Measurements from ENCODE around the gene BCAR1.

Gene BCAR1

DNA sequence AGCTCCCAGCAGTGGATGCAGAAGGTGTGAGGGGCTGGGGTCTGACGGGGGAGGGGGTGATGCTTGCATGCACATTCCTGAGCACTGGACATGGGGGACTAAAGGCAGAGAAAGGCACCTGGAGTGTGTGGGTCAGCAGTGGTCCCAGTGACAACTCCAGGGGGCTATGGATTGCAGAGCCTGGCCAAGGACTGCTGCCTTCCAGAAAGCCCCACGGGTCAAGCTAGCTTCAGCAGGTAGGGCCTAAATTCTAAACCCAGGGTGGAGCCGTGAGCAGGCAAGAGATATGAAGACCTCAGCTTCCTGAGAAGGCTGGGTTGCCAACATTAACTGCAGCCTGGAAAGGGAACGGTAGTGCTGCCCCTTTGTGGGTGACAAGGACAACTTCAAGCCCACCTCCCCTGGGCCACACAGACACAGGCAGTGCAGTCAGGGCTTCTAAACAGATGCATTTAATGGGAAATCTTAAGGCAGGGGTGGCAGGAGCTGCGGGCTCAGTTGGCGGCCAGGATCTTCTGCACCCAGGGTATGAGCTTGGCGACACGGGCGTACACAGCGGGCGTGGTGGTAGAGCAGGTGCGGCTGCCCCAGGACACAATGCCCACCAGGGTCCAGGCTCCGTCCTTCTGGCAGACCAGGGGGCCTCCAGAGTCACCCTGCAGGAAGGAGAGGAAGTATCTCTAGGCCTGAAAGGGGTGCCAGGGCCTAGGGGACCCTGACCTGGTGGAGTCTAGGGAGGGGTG lies 47.6 kb downstream of the BCAR1 start:
- no peak for DNase-seq

DNA sequence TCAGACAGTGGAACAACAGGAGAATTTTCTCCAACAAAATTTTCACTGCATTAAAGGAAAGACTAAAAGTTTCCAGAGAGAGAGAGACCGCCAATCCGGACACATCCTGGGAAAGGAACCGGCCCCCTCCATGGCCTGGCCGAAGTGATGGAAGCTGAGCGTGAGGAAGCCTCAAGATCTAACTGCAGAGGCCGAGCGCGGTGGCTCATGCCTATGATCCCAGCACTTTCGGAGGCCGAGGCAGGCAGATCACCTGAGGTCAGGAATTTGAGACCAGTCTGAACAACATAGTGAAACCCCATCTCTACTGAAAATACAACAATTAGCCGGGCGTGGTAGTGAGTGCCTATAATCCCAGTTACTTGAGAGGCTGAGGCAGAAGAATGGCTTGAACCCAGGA lies 48.3 kb downstream of the BCAR1 start:
- no peak for DNase-seq

DNA sequence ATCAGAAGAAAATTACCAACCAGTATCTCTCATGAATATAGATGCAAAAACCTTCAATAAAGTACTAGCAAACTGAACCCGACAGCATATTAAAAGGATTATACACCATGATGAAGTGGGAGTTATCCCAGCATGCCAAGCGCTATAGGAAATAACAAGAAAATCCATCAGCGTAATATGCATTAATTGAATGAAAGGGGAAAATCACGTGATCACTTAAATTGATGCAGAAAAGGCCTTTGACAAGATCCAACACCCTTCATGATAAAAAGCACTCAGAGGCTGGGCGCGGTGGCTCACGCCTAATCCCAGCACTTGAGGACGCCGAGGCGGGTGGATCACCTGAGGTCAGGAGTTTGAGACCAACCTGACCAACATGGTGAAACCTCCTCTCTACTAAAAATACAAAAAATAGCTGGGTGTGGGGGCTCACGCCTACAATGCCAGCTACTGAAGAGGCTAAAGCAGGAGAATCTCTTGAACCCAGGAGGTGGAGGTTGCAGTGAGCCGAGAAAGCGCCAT lies 49.3 kb downstream of the BCAR1 start:
- DNase-seq, result no peak

DNA sequence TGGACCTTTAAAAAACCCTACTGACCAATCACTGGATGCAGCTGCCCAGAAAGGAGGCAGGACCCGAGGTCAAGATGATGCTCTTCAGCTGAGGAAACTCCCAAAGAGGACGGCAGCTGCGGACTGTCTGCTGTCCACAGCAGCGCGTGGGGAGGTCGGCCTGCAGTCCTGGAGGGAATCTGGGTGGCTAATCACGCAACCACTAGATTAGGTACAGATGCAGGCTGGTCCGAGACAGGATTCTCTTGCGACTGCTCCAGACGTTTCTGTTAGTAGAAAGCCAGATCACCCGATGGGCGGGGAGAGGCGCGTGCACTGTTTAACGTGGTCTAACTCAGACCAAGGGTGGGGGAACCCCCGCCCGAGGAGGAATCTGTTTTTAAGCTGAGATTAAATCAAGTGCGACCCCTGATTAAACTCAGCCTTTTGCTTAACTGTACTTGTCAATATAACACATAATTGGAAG lies 53.3 kb downstream of the BCAR1 start:
- DNase-seq, result no peak

DNA sequence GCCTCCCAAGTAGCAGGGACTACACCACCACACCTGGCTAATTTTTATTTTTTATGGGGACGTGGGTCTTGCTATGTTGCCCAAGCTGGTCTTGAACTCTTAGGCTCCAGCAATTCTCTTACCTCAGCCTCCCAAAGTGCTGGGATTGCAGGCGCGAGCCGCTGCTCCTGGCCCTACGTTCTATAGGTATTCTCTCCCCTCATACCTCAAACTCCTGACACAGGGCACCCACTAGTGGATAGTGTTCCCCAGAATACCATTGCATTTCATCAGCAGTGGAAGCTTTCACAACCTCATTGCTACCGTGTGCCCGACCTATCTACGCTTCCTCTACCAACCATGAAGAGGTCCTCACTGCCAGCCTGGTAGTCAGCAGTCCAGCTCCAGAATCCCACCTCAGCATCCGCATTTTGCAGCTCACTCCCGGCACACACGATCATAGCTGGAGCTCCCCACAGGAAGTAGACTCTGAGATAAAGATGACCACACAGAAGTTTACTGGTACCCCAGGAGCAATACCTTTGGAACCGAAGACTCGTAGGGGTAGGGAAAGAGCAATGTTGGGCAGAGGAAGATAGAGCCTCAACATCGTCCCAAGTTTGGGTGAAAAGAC lies 53.8 kb downstream of the BCAR1 start:
- no peak for DNase-seq

DNA sequence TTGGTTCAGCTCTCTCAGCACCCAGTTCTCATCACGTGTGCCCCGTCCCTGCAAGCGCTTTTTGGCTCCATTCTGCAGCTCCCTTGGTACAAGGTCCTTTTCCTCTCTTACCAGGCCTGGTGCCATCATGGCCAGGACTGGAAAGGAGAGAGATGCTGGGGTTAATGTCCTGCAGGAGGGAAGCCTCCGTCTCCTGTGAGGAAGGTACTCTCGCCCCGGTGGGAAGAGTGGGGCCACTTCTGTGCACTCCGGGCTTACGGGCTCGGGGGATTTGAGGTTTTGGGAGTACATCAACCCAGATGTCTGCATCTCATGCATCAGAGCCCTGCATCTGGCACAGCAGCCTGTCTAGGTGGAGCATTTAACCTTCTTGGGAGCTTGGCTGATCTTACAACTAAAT lies 54.6 kb downstream of the BCAR1 start:
- DNase-seq, result no peak

DNA sequence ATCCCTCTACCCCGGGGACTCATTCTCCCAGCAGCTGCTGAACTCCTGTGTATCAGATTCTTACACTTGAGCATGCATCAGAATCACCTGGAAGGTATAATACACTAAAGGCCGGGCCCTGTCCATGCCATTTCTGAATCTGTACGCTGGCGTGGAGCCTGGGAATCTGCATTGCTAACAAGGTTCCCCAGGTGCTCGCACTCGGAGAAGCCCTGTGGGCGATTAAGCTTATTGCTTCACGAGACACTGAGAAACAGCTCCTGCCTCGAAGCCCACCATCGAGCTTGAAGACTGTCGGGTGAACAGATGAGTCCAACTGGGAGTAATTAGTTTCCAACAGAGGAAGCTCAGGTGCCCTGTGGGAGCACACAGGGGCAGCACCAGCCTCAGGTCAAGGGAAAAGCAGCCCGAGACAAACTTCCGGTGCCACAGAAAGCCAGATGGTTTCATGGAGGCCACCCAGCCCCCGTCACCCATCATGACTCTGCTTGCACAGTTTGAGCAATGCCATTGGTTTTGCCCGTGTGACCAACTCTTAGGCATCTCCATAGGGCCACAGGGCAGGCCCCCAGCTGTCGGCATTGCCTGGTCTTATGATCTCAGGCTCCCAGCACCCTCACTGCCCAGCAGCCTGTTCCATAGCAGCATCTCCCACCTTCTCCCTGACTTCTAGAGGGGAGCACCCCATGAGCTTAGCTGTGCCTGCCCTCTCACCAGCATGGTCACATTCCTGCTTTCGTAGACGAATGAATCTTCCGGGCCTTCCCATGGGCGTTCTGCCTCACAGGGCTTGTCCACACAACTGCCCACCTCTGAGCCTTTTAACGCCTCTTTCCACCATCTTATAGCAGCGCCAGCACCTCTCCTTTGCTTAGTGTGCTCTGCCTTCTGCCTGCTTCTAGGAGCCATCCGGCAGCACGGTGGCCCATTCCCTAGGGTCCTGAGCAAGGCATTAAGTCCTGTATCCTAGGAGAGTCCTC lies 55.3 kb downstream of the BCAR1 start:
- DNase-seq, result no peak

DNA sequence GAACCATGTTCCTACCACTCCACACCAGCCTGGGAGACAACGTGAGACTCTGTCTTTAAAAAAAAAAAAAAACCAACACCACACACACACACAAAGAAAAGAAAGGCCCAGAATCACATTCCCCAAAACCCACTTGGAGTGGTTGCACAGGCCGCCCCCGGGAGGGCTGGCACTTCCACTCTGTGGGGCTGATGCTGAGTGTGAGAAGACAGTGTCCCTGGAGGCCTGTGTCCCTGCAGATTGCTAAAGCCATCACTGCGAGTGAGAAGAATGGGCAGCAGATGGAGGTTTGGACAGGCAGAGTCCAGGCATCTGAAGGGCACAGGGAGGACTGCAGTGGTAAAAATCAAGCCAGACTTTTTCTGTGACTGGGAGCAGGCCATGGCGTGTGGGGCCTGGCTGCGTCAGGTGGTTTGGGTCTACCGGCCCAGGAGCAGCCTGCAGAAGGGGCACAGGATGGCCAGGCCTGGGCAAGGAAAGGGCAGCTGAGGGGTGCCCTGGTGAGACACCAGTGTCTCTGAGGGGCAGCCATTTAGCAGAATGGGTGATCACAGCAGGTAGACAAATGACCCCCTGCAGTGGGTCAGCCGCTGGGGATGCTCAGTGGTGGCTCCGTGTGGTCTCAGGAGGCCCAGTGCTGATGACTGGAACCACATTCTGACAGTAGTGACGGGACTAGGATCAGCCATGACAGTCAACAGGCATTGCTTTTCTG lies 57.5 kb downstream of the BCAR1 start:
- DNase-seq, result no peak

DNA sequence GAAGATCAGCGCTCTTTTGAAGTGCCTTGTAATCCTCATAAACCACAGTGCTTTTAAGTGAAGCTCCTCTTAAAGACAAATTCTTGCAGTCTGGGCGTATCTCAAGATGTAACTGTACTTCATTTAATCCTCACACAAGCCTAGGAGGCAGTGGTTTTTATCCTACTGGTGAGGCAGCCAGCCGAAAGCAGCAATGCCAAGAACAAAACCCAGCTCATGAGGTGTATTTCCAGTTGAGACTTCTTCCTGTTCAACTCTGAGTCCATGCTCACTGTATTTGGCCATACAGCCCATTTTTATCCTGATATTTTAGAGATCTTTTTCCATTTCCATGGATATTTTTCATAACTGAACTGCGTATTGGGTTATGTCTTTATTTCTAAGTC lies 58.2 kb downstream of the BCAR1 start:
- DNase-seq, result no peak

DNA sequence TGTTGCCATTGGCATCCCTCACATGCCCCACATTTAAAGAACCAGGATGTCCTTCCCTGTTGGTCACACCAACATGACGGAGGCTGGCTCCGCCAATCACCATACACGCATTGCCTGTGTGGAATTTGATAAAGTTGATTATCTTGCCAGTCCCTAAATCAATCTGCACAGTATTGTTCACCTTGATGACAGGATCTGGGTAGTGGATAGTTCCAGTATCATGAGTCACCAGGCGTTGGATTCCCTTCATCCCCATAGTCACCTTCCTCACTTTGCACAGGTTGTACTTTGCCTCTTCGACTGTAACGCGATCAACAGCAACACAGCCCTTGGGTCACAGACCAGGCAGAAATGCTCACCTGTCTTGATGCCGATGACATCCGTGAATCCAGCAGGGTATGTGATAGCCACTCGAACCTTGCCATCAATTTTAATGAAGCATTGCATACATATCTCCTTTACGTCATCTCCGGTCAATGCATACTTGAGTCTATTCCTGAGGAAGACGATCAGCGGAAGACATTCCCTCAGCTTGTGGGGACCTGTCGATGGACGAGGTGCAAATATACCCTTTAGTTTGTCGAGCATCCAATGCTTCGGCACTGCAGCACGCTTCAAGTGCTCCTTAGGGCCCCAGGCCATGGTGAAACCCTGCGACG lies 58.7 kb downstream of the BCAR1 start:
- no peak for DNase-seq

DNA sequence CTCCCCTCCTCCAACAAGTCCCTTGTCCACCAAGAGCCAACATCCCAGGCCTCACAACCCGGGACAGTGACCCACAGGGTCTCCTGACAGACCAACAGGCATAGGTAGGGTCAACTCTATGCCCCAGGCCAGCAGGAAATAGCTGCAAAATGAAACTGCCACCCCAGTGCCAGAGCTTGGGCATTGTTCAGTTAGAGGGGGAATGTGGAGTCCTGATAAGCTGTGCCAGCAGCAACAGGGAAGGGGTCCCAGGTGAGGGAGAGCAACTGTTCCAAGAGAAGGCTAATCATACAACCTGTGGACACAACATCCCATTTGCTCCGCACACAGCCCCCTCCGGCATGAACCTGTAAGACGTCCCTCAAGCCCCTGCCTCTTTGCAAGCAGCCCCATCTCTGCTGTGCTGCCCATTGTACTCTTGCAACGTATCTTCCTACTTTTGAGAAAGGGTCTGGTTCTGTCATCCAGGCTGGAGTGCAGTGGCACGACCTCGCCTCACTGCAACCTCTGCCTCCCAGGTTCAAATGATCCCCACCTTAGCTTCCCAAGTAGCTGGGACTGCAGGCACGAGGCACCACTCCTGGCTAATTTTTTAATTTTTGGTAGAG lies 61.7 kb downstream of the BCAR1 start:
- DNase-seq, result no peak

DNA sequence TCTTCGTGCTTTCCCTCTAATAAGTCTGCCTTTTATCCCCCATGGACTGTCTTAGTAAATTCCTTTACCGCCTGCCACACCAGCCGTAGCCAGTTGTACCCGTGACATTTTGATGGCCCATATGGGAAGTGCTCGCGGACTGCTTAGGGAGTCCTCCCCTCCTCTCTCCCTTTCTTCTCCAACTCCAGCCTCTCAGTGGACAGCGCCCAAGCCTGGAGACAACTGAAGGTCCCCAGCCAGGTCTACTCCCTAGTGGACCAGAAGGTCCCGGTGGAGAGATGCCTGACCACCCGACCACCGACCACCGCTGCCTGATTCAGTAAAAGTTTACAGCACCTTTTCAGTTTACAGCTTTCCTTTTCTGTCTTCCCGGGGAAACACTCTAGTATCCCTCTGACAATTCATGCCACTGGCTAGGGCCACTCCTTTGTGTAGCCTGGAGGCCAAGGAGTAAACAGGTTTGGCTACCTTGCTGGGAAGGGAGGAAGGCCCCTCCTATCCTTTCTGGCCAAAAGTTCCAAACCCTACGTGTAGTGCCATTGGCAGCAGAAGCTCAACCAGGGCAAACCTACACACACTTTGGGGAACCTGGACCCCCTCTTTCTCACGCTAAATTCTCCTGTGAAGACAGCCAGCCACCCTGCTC lies 62.5 kb downstream of the BCAR1 start:
- no peak for DNase-seq

DNA sequence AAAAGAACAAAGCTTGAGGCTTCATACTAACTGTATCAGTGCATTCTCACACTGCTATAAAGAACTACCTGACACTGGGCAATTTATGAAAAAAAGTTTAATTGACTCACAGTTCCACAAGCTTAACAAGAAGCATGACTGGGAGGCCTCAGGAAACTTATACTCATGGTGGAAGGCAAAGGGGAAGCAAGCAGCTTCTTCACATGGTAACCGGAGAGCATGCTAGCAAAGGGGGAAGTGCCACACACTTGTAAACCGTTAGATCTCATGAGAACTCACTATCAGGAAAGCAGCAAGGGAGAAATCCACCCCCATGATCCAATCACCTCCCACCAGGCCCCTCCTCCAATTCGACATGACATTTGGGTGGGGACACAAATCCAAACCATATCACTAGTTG lies 69.8 kb downstream of the BCAR1 start:
- no peak for DNase-seq

DNA sequence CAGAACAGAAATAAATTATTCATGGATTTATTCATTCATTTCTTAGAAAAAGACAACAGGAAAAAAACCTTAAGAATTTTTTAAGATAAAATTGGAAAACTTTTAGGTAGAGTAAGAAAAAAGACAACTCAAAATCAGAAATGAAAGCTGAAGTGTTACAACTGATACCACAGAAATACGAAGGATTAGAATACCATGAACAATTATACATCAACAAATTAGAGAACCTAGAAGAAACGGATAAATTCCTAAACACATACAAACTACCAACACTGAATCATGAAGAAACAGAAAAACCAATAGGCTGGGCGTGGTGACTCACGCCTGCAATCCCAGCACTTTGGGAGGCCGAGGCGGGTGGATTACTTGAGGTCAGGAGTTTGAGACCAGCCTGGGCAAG lies 72.2 kb downstream of the BCAR1 start:
- no peak for DNase-seq
